ENCODE data around the gene PKNOX1.
A peak's percentile ranks its signal among the peaks of the same experiment; 100 is the strongest.

PKNOX1 gene

GRCh38 chr21:43006874-43007208, 32.5 kb downstream of the PKNOX1 start:
- H3K27ac Mint-ChIP-seq, result no peak overlapping the region
- H3K4me3 Mint-ChIP-seq, result no peak overlapping the region
- H3K4me1 Mint-ChIP-seq, result no peaks in the 10 kb centered on the region
- H3K27me3 Mint-ChIP-seq, result no peaks in the 10 kb centered on the region
- DNase-seq (ENCODE audit: low spot score in 2 of 2) (no peak), ATAC-seq (ENCODE audit: low read depth) (no peak)
- H3K9me3 Mint-ChIP-seq, result no peaks in the 10 kb centered on the region
- H3K36me3 Mint-ChIP-seq, result peaks cover 23% of the 10 kb centered on the region

- ATAC-seq (ENCODE audit: low read depth) (no peak), DNase-seq (ENCODE audit: low spot score in 2 of 2) (no peak)
- peak overlapping the region; percentile 45 for H3K27ac Mint-ChIP-seq
Measured at GRCh38 chr21:43012596-43012995, 38.2 kb downstream of the PKNOX1 start.

DNA sequence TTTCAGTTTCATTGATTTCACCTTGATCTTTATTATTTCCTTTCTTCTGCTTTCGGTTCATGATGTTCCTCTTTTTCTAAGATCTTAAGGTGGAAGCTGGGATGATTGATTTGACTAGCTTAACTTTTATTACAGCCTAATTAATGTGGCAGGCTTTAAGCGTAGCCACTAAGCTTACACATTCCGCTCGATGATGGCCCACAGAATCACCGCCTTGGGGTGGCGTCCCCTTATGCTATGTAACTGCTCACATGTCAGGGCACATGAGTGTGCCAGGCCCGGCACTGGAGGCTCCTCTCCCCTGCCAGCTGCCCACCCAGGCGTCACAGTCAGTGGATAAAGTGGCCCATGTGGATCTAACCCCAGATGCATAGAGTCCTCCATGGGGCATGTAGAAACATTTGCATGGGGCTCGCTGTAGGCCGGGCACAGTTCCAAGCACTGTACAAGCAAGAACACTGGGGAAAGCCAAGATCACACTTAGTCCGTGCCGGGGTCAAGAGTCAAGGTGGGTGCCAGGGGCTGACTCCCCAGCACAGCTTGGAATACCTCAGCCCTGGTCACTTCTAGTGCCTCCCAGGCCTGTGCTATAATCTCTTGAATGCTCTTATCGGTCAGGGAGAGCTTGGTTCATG, 41.7 kb downstream of the PKNOX1 start:
- ATAC-seq (ENCODE audit: low read depth) (peak; percentile 92), DNase-seq (ENCODE audit: low spot score in 2 of 2) (peak; percentile 13 to 21)
- peaks cover 19% of the 10 kb centered on the region for H3K4me1 Mint-ChIP-seq

More at GRCh38 chr21:43012596-43012995, 38.2 kb downstream of the PKNOX1 start:
- Mint-ChIP-seq H3K27me3 (no peaks in the 10 kb centered on the region), H3K4me3 (no peak overlapping the region), H3K36me3 (peaks cover 27% of the 10 kb centered on the region), H3K9me3 (no peaks in the 10 kb centered on the region), H3K4me1 (peaks cover 19% of the 10 kb centered on the region)

GRCh38 chr21:43016728-43017127, 42.4 kb downstream of the PKNOX1 start:
- Mint-ChIP-seq H3K27ac (no peak overlapping the region), H3K36me3 (peaks cover 30% of the 10 kb centered on the region), H3K4me3 (peak overlapping the region; percentile 37), H3K9me3 (no peaks in the 10 kb centered on the region), H3K4me1 (peaks cover 19% of the 10 kb centered on the region), H3K27me3 (no peaks in the 10 kb centered on the region)
- no peak for ATAC-seq (ENCODE audit: low read depth)
- no peak for DNase-seq (ENCODE audit: low spot score in 2 of 2)

More for the DNA sequence above, 41.7 kb downstream of the PKNOX1 start:
- Mint-ChIP-seq H3K36me3 (peaks cover 29% of the 10 kb centered on the region), H3K27me3 (no peaks in the 10 kb centered on the region), H3K4me3 (peak overlapping the region; percentile 37), H3K9me3 (no peaks in the 10 kb centered on the region), H3K27ac (no peak overlapping the region)

DNA sequence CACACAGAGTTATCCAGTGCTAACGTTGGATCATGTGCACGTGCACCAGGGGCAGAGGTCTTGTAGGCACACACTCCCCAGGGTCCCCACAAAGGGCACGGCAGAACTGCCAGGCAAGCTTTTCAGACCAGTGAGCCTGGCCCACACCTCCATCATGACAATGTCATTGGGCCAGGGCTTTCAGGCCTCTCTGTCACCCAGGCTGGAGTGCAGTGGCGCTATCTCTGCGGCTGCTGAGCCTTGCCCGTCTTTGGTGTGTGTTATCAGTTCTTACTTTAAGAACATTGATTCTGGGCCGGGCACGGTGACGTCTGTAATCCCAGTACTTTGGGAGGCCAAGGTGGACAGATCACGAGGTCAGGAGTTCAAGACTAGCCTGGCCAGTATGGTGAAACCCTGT, 44.2 kb downstream of the PKNOX1 start:
- H3K27me3 Mint-ChIP-seq, result no peaks in the 10 kb centered on the region
- peaks cover 37% of the 10 kb centered on the region for H3K36me3 Mint-ChIP-seq
- DNase-seq (ENCODE audit: low spot score in 2 of 2) (no peak), ATAC-seq (ENCODE audit: low read depth) (no peak)
- H3K27ac Mint-ChIP-seq, result no peak overlapping the region
- peaks cover 19% of the 10 kb centered on the region for H3K4me1 Mint-ChIP-seq
- H3K9me3 Mint-ChIP-seq, result no peaks in the 10 kb centered on the region
- H3K4me3 Mint-ChIP-seq, result no peak overlapping the region

DNA sequence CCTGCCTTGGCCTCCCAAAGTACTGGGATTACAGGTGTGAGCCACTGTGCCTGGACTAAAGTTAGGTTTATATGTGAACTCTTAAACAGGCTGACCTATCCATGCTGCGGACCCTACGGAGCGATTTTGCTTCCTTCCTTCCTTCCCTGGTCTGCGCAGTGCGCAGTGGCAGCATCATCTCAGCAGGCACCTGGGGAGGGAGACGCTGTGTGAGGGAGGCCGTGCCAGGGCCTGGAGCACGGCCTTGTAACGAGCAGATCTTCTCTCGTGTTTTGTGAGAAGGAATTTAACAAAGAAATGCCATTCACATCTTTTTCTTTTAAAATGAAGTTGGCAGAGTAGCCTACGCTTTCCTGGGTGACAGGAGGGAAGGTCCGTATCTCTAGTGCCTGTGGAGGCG, 45.8 kb downstream of the PKNOX1 start:
- no peak overlapping the region for H3K4me3 Mint-ChIP-seq

GRCh38 chr21:43020771-43021170, 46.4 kb downstream of the PKNOX1 start:
- Mint-ChIP-seq H3K4me3 (no peak overlapping the region), H3K9me3 (no peaks in the 10 kb centered on the region), H3K27me3 (no peaks in the 10 kb centered on the region), H3K36me3 (peaks cover 33% of the 10 kb centered on the region), H3K27ac (no peak overlapping the region), H3K4me1 (peaks cover 11% of the 10 kb centered on the region)
- ATAC-seq (ENCODE audit: low read depth) (no peak), DNase-seq (ENCODE audit: low spot score in 2 of 2) (no peak)

More for the DNA sequence above, 45.8 kb downstream of the PKNOX1 start:
- no peaks in the 10 kb centered on the region for H3K27me3 Mint-ChIP-seq
- peaks cover 16% of the 10 kb centered on the region for H3K4me1 Mint-ChIP-seq
- H3K9me3 Mint-ChIP-seq, result no peaks in the 10 kb centered on the region
- H3K36me3 Mint-ChIP-seq, result peaks cover 33% of the 10 kb centered on the region
- no peak overlapping the region for H3K27ac Mint-ChIP-seq
- ATAC-seq (ENCODE audit: low read depth) (no peak), DNase-seq (ENCODE audit: low spot score in 2 of 2) (no peak)

DNA sequence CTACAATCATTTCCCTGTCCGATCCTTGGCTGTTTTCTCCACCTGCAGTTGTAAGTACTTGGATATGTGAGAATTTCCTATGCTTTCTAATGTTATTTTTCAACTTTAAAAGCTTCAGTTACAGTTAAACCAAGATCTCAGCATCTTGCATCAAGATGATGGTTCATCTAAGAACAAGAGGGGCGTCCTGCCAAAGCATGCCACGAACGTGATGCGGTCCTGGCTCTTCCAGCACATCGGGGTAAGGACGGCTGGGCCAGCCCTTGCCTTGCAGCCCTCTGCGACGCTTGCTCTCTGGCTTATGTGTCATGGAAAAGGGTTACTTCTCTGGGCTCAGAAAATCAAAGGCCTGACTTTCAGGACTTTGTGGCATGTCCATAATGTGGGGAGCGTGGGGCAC, 46.8 kb downstream of the PKNOX1 start:
- peaks cover 6% of the 10 kb centered on the region for H3K4me1 Mint-ChIP-seq
- no peak overlapping the region for H3K4me3 Mint-ChIP-seq
- ATAC-seq (ENCODE audit: low read depth), result no peak
- peaks cover 33% of the 10 kb centered on the region for H3K36me3 Mint-ChIP-seq
- no peak for DNase-seq (ENCODE audit: low spot score in 2 of 2)
- no peak overlapping the region for H3K27ac Mint-ChIP-seq
- no peaks in the 10 kb centered on the region for H3K9me3 Mint-ChIP-seq
- no peaks in the 10 kb centered on the region for H3K27me3 Mint-ChIP-seq

- no peak overlapping the region for H3K27ac Mint-ChIP-seq
Measured at GRCh38 chr21:43021756-43022600, 47.6 kb downstream of the PKNOX1 start.

DNA sequence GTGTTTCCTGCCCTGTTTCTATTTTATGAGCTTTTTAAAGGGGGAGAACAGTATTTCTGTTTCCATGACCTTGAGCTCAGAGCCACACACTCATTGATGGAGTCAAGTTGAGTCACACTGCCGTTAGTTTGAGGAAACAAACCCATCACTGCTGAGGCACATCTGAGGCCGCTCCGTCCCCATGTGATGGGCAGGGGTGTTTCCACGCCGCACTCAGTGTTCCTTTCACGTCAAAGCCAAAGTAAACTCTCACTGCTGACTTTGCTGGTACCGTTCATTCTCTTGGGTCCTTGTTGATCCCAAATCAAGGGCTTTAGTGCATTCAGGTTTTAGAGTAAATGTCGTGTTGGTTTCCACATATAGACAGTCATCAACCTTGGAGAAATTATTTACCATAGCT, 48.8 kb downstream of the PKNOX1 start:
- no peak overlapping the region for H3K4me3 Mint-ChIP-seq
- no peak for ATAC-seq (ENCODE audit: low read depth)

More at GRCh38 chr21:43021756-43022600, 47.6 kb downstream of the PKNOX1 start:
- Mint-ChIP-seq H3K27me3 (no peaks in the 10 kb centered on the region), H3K4me3 (no peak overlapping the region), H3K36me3 (peaks cover 34% of the 10 kb centered on the region), H3K9me3 (no peaks in the 10 kb centered on the region), H3K4me1 (no peaks in the 10 kb centered on the region)
- DNase-seq (ENCODE audit: low spot score in 2 of 2) (no peak), ATAC-seq (ENCODE audit: low read depth) (no peak)

GRCh38 chr21:43024439-43025136, 50.2 kb downstream of the PKNOX1 start:
- Mint-ChIP-seq H3K4me1 (no peaks in the 10 kb centered on the region), H3K4me3 (no peak overlapping the region), H3K36me3 (peaks cover 39% of the 10 kb centered on the region), H3K9me3 (no peaks in the 10 kb centered on the region), H3K27ac (no peak overlapping the region), H3K27me3 (no peaks in the 10 kb centered on the region)
- DNase-seq (ENCODE audit: low spot score in 2 of 2) (no peak), ATAC-seq (ENCODE audit: low read depth) (no peak)

More for the DNA sequence above, 48.8 kb downstream of the PKNOX1 start:
- Mint-ChIP-seq H3K36me3 (peaks cover 40% of the 10 kb centered on the region), H3K9me3 (no peaks in the 10 kb centered on the region), H3K27me3 (no peaks in the 10 kb centered on the region), H3K4me1 (no peaks in the 10 kb centered on the region), H3K27ac (no peak overlapping the region)
- no peak for DNase-seq (ENCODE audit: low spot score in 2 of 2)

DNA sequence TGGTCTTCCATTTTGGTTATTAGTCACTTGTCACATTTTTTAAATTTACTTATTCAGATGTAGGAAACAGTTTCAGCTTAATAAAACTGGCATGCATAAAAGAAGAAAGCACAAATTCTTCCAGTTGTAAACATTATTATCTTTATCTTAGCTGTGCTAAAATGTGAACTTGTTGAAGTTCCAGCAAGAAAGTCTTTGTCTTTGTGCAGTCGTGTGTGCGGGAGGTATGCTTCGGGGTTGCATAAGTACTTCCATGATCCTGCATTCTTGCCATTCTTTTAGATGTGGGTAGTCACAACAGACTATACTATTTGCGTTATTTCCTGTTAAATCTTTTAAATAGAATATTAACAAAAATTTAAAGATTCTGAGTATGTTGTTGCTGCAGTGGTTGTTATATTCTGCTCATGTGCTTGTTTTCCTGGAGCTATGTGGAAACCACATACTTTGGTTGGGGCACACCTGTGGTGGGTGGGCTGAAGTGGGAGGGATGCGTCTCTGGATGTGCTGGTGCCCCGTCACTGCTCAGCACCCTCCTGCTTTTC, 51.3 kb downstream of the PKNOX1 start:
- Mint-ChIP-seq H3K27me3 (no peaks in the 10 kb centered on the region), H3K36me3 (peaks cover 36% of the 10 kb centered on the region), H3K4me3 (no peak overlapping the region), H3K4me1 (no peaks in the 10 kb centered on the region), H3K9me3 (no peaks in the 10 kb centered on the region), H3K27ac (no peak overlapping the region)
- DNase-seq (ENCODE audit: low spot score in 2 of 2) (no peak), ATAC-seq (ENCODE audit: low read depth) (no peak)

- DNase-seq (ENCODE audit: low spot score in 2 of 2), result no peak
- no peak overlapping the region for H3K4me3 Mint-ChIP-seq
- H3K27ac Mint-ChIP-seq, result no peak overlapping the region
- no peaks in the 10 kb centered on the region for H3K4me1 Mint-ChIP-seq
- no peak for ATAC-seq (ENCODE audit: low read depth)
- no peaks in the 10 kb centered on the region for H3K9me3 Mint-ChIP-seq
- H3K36me3 Mint-ChIP-seq, result peaks cover 25% of the 10 kb centered on the region
- H3K27me3 Mint-ChIP-seq, result no peaks in the 10 kb centered on the region
Measured at GRCh38 chr21:43027846-43028731, 53.7 kb downstream of the PKNOX1 start.

Data from memory B cell (primary cell).